ENCODE measurements around the gene INTS11. TPM values are rescaled to one million over a fixed set of nuclear protein-coding genes. Genes with fewer than 3 reads are reported as not detected.
A peak's percentile ranks its signal among the peaks of the same experiment; 100 is the strongest.

Gene INTS11
- total and polyA plus RNA-seq, 2 of the 13 experiments (the other 11 are each of a cell fraction or from before 2014, with no cell fraction given): 52.8 to 94.8 TPM

DNA sequence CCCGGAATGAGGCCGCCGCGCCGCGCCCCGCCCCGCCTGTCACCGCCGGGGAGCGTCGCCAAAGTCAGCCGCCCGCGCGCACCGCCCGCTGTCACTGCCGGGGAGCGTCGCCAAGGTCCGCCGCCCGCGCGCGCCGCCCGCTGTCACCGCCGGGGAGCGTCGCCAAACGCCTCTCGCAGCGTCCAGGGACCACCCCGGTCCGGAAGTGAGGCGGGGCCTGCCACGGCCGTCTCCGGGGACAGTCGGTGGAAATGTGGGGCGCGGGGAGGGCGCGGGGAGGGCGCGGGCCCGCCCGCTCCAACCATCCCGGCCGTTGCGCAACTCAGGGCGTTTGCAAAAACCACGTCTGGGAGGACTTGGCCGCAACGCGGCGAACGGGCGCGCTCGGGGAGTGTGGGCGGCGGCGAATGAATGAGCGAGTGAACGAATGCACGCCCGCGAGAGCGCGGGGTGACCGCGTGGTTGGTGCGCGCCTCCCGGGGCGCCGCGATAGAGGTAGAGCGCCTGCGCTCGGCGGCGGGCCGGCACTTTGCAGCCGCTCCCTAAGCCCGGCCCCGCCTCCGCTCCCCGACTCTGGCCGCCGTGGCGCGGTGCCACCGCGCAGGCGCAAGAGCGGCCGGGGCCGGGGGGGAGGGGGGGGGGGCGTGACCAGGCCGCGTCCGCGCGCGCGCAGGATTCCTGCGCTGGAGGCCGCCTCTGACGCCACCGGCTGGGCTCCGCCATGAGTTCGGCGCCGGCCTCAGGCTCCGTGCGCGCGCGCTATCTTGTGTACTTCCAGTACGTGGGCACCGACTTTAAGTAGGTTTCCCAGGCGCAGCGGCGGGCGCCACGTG lies 16.3 kb downstream of the INTS11 start, which contains the start of the genes ACAP3 and PUSL1:
TSS of gene ACAP3 (minus strand) at position 8 of the 833 bp plus-strand sequence. CDS start 115 bp downstream, outside the sequence.
TSS of gene PUSL1 (plus strand) at position 675 of the 833 bp plus-strand sequence. CDS start at position 722, 47 bp downstream.
- intact Hi-C loops (cut with micrococcal nuclease; ENCODE audit: unreplicated experiment): no loop called here
- Histone ChIP-seq H3K27me3 (ENCODE audit: control insufficient read depth in 1 of 2, insufficient read depth in 2 of 2, low read length in 2 of 2) (no peaks in the 10 kb centered on the region), H3K4me3 (replicated peaks in 1 of 3; ENCODE audit: insufficient read depth in 1 of 3, low read depth in 2 of 3, low read length in 3 of 3) (peak within 1 kb of the TSS; percentile 77 to 93 (median 91)), H4K20me1 (ENCODE audit: insufficient read depth, low read length) (no peaks in the 10 kb centered on the region; the same call in 1 of the 2 replicates), H3K4me1 (ENCODE audit: insufficient read depth, low read length) (peaks cover 37% of the 10 kb centered on the region), H3K36me3 (replicated peaks in 1 of 2; ENCODE audit: control insufficient read depth in 1 of 2, insufficient read depth in 2 of 2, low read length in 2 of 2) (peaks cover 5 to 23% of the 10 kb centered on the region in 2 experiments; a peak in 2 of 5 replicates), H2AFZ (ENCODE audit: low read length) (peak within 1 kb of the TSS; percentile 42), H3K9me3 (ENCODE audit: low read length) (no peaks in the 10 kb centered on the region), H3K27ac (ENCODE audit: extremely low read length, insufficient read depth, low read length) (peak within 1 kb of the TSS; percentile 90), H3K9ac (ENCODE audit: insufficient read depth, low read depth, low read length) (peak within 1 kb of the TSS; percentile 88), H3K79me2 (ENCODE audit: insufficient read depth, low read length) (peaks cover 15% of the 10 kb centered on the region), H3K4me2 (ENCODE audit: low read depth, low read length) (peak within 1 kb of the TSS; percentile 98)
- peak; percentile 80 for DNase-seq (ENCODE audit: low spot score)
- WGBS (ENCODE audit: low lambda C conversion rate): no CpG with 5 or more reads among the region's 131 CpGs
- ChIA-PET CTCF (ENCODE audit: low intra/inter-chr PET ratio, low total read pairs) (no interaction called here), POLR2A (no interaction called here)
- peak; percentile 26 for ATAC-seq
- in situ Hi-C loops (cut with HindIII; ENCODE audit: extremely low pct_ligation_motif_present, low pct_unique_long_range_greater_than_20kb): no loop called here
- BruUV-seq (replicated peaks): no TSS peak
- no peak for FAIRE-seq
- TF ChIP-seq ZNF33B (CRISPR knock-in tag; IDR thresholded peaks at IDR 0.05) (no peak), PCBP2 (optimal IDR thresholded peaks at IDR 0.05; ENCODE audit: low read depth, low read length, poor library complexity, severe bottlenecking) (no peak), SIN3A (IDR thresholded peaks at IDR 0.05; ENCODE audit: borderline replicate concordance, low read depth, low read length) (peak; percentile 76; the same call in 1 of the 2 replicates), GABPB1 (CRISPR knock-in tag; IDR thresholded peaks at IDR 0.05) (peak; percentile 86), NONO (IDR thresholded peaks at IDR 0.05) (no peak), NONO (CRISPR knock-in tag; conservative IDR thresholded peaks at IDR 0.05) (peak; percentile 45; the same call in 1 of the 2 replicates), TBX3 (IDR thresholded peaks at IDR 0.05; ENCODE audit: borderline replicate concordance) (no peak), ZBTB1 (CRISPR knock-in tag; IDR thresholded peaks at IDR 0.05; ENCODE audit: borderline replicate concordance) (no peak)
- TF ChIP-seq, protein P1, sequence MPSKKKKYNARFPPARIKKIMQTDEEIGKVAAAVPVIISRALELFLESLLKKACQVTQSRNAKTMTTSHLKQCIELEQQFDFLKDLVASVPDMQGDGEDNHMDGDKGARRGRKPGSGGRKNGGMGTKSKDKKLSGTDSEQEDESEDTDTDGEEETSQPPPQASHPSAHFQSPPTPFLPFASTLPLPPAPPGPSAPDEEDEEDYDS (CRISPR knock-in tag; IDR thresholded peaks at IDR 0.05): peak; percentile 21; the same call in 1 of the 2 replicates
- TF ChIP-seq, protein P2, sequence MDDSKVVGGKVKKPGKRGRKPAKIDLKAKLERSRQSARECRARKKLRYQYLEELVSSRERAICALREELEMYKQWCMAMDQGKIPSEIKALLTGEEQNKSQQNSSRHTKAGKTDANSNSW (CRISPR knock-in tag; IDR thresholded peaks at IDR 0.05; ENCODE audit: borderline replicate concordance): no peak; the same call in 1 of the 2 replicates
- TF ChIP-seq, protein P3, sequence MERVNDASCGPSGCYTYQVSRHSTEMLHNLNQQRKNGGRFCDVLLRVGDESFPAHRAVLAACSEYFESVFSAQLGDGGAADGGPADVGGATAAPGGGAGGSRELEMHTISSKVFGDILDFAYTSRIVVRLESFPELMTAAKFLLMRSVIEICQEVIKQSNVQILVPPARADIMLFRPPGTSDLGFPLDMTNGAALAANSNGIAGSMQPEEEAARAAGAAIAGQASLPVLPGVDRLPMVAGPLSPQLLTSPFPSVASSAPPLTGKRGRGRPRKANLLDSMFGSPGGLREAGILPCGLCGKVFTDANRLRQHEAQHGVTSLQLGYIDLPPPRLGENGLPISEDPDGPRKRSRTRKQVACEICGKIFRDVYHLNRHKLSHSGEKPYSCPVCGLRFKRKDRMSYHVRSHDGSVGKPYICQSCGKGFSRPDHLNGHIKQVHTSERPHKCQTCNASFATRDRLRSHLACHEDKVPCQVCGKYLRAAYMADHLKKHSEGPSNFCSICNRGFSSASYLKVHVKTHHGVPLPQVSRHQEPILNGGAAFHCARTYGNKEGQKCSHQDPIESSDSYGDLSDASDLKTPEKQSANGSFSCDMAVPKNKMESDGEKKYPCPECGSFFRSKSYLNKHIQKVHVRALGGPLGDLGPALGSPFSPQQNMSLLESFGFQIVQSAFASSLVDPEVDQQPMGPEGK (CRISPR knock-in tag; IDR thresholded peaks at IDR 0.05): peak; percentile 37
- TF ChIP-seq, protein P4, sequence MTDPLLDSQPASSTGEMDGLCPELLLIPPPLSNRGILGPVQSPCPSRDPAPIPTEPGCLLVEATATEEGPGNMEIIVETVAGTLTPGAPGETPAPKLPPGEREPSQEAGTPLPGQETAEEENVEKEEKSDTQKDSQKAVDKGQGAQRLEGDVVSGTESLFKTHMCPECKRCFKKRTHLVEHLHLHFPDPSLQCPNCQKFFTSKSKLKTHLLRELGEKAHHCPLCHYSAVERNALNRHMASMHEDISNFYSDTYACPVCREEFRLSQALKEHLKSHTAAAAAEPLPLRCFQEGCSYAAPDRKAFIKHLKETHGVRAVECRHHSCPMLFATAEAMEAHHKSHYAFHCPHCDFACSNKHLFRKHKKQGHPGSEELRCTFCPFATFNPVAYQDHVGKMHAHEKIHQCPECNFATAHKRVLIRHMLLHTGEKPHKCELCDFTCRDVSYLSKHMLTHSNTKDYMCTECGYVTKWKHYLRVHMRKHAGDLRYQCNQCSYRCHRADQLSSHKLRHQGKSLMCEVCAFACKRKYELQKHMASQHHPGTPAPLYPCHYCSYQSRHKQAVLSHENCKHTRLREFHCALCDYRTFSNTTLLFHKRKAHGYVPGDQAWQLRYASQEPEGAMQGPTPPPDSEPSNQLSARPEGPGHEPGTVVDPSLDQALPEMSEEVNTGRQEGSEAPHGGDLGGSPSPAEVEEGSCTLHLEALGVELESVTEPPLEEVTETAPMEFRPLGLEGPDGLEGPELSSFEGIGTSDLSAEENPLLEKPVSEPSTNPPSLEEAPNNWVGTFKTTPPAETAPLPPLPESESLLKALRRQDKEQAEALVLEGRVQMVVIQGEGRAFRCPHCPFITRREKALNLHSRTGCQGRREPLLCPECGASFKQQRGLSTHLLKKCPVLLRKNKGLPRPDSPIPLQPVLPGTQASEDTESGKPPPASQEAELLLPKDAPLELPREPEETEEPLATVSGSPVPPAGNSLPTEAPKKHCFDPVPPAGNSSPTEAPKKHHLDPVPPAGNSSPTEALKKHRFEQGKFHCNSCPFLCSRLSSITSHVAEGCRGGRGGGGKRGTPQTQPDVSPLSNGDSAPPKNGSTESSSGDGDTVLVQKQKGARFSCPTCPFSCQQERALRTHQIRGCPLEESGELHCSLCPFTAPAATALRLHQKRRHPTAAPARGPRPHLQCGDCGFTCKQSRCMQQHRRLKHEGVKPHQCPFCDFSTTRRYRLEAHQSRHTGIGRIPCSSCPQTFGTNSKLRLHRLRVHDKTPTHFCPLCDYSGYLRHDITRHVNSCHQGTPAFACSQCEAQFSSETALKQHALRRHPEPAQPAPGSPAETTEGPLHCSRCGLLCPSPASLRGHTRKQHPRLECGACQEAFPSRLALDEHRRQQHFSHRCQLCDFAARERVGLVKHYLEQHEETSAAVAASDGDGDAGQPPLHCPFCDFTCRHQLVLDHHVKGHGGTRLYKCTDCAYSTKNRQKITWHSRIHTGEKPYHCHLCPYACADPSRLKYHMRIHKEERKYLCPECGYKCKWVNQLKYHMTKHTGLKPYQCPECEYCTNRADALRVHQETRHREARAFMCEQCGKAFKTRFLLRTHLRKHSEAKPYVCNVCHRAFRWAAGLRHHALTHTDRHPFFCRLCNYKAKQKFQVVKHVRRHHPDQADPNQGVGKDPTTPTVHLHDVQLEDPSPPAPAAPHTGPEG (CRISPR knock-in tag; IDR thresholded peaks at IDR 0.05): peak; percentile 99
